GM21528 (cell line): ENCODE results near the gene GALNT14.

ENCODE experiments used
- ATAC-seq: cut with Tn5 transposase; IDR thresholded peaks from one replicate; pipeline ENCODE4 v1.9.1; 2021; ENCODE audit warnings: mild to moderate bottlenecking, moderate library complexity; ENCODE audit not compliant: unreplicated experiment, low FRiP score

The GALNT14 gene

GRCh38 chr2:31136732-31137131 is 1.5 kb downstream of the GALNT14 start:
- ATAC-seq, result no peak

- no peak for ATAC-seq
These were observed 2.2 kb downstream of the GALNT14 start for GRCh38 chr2:31136000-31136399.

GRCh38 chr2:31134480-31134879 is 3.8 kb downstream of the GALNT14 start:
- ATAC-seq, result no peak

GRCh38 chr2:31132786-31133185 is 5.5 kb downstream of the GALNT14 start:
- no peak for ATAC-seq

GRCh38 chr2:31131871-31132270 is 6.4 kb downstream of the GALNT14 start:
- no peak for ATAC-seq

GRCh38 chr2:31129375-31130171 is 8.7 kb downstream of the GALNT14 start:
- ATAC-seq, result no peak

- no peak for ATAC-seq
These were observed 10.3 kb downstream of the GALNT14 start for GRCh38 chr2:31127931-31128330.

GRCh38 chr2:31125918-31126695 is 12.1 kb downstream of the GALNT14 start:
- ATAC-seq, result no peak

GRCh38 chr2:31124904-31125303 is 13.3 kb downstream of the GALNT14 start:
- ATAC-seq, result no peak

GRCh38 chr2:31122133-31122532 is 16.1 kb downstream of the GALNT14 start:
- ATAC-seq, result no peak

- ATAC-seq, result no peak
These were observed 24.5 kb downstream of the GALNT14 start for GRCh38 chr2:31113765-31114164.

GRCh38 chr2:31112544-31112943 is 25.7 kb downstream of the GALNT14 start:
- ATAC-seq, result no peak

- no peak for ATAC-seq
These were observed 27.2 kb downstream of the GALNT14 start for GRCh38 chr2:31110998-31111397.

GRCh38 chr2:31110431-31110830 is 27.8 kb downstream of the GALNT14 start:
- ATAC-seq, result no peak

GRCh38 chr2:31109633-31110192 is 28.5 kb downstream of the GALNT14 start:
- ATAC-seq, result no peak

GRCh38 chr2:31108561-31109286 is 29.5 kb downstream of the GALNT14 start:
- ATAC-seq, result no peak

- ATAC-seq, result no peak
These were observed 30.5 kb downstream of the GALNT14 start for GRCh38 chr2:31107591-31108300.

GRCh38 chr2:31101701-31102100 is 36.5 kb downstream of the GALNT14 start:
- ATAC-seq, result no peak

- no peak for ATAC-seq
These were observed 40.2 kb downstream of the GALNT14 start for GRCh38 chr2:31097962-31098613.

GRCh38 chr2:31090188-31090587 is 48.1 kb downstream of the GALNT14 start:
- no peak for ATAC-seq
